ENCODE results near the gene MAP3K9.
"Not testable (repeated sequence)": the region's sequence is repeated elsewhere in the genome, so short reads cannot be mapped to it uniquely, and the experiment has no call there.

Gene MAP3K9

GRCh38 chr14:70809225-70810219, at the start of gene MAP3K9:
MAP3K9 (minus strand) TSS chr14:70809513; CDS start chr14:70809171, 342 bp downstream.
- peak; percentile 98 for DNase-seq

GRCh38 chr14:70858641-70859040, 49.3 kb upstream of the MAP3K9 start:
- DNase-seq = no peak

- DNase-seq = no peak
Observed at GRCh38 chr14:70857496-70857890, 48.2 kb upstream of the MAP3K9 start.

GRCh38 chr14:70856851-70857495, 47.7 kb upstream of the MAP3K9 start:
- peak; percentile 74 for DNase-seq

- DNase-seq = no peak
Observed at GRCh38 chr14:70855486-70855885, 46.2 kb upstream of the MAP3K9 start.

- DNase-seq = not testable (repeated sequence)
Observed at GRCh38 chr14:70853658-70854057, 44.3 kb upstream of the MAP3K9 start.

- no peak for DNase-seq
Observed at GRCh38 chr14:70847406-70848090, 38.2 kb upstream of the MAP3K9 start.

GRCh38 chr14:70845601-70846000, 36.3 kb upstream of the MAP3K9 start:
- DNase-seq = no peak

- no peak for DNase-seq
Observed at GRCh38 chr14:70842851-70843462, 33.6 kb upstream of the MAP3K9 start.

- DNase-seq = no peak
Observed at GRCh38 chr14:70838076-70838475, 28.8 kb upstream of the MAP3K9 start.

- DNase-seq = no peak
Observed at GRCh38 chr14:70836946-70837345, 27.6 kb upstream of the MAP3K9 start.

GRCh38 chr14:70833884-70834283, 24.6 kb upstream of the MAP3K9 start:
- no peak for DNase-seq

- DNase-seq = no peak
Observed at GRCh38 chr14:70832561-70833305, 23.4 kb upstream of the MAP3K9 start.

- DNase-seq = no peak
Observed at GRCh38 chr14:70830998-70831781, 21.9 kb upstream of the MAP3K9 start.

- no peak for DNase-seq
Observed at GRCh38 chr14:70828188-70828587, 18.9 kb upstream of the MAP3K9 start.

GRCh38 chr14:70827752-70828151, 18.4 kb upstream of the MAP3K9 start:
- DNase-seq = no peak

GRCh38 chr14:70827347-70827746, 18.0 kb upstream of the MAP3K9 start:
- DNase-seq = no peak

GRCh38 chr14:70823281-70823680, 14.0 kb upstream of the MAP3K9 start:
- no peak for DNase-seq

- DNase-seq = no peak
Observed at GRCh38 chr14:70822530-70823185, 13.3 kb upstream of the MAP3K9 start.

GRCh38 chr14:70821584-70822529, 12.5 kb upstream of the MAP3K9 start:
- peak; percentile 57 for DNase-seq
